ENCODE data around the gene NOXA1. TPM values are rescaled to one million over a fixed set of nuclear protein-coding genes. Genes with fewer than 3 reads are reported as not detected.

Gene NOXA1, protein sequence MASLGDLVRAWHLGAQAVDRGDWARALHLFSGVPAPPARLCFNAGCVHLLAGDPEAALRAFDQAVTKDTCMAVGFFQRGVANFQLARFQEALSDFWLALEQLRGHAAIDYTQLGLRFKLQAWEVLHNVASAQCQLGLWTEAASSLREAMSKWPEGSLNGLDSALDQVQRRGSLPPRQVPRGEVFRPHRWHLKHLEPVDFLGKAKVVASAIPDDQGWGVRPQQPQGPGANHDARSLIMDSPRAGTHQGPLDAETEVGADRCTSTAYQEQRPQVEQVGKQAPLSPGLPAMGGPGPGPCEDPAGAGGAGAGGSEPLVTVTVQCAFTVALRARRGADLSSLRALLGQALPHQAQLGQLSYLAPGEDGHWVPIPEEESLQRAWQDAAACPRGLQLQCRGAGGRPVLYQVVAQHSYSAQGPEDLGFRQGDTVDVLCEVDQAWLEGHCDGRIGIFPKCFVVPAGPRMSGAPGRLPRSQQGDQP
- polyA plus RNA-seq (2011; rRNA removed): 0.20 and 0.32 TPM in 2 replicates
- not detected in 2 replicates for polyA minus RNA-seq (2011; rRNA and poly(A)+ RNA removed)

DNA sequence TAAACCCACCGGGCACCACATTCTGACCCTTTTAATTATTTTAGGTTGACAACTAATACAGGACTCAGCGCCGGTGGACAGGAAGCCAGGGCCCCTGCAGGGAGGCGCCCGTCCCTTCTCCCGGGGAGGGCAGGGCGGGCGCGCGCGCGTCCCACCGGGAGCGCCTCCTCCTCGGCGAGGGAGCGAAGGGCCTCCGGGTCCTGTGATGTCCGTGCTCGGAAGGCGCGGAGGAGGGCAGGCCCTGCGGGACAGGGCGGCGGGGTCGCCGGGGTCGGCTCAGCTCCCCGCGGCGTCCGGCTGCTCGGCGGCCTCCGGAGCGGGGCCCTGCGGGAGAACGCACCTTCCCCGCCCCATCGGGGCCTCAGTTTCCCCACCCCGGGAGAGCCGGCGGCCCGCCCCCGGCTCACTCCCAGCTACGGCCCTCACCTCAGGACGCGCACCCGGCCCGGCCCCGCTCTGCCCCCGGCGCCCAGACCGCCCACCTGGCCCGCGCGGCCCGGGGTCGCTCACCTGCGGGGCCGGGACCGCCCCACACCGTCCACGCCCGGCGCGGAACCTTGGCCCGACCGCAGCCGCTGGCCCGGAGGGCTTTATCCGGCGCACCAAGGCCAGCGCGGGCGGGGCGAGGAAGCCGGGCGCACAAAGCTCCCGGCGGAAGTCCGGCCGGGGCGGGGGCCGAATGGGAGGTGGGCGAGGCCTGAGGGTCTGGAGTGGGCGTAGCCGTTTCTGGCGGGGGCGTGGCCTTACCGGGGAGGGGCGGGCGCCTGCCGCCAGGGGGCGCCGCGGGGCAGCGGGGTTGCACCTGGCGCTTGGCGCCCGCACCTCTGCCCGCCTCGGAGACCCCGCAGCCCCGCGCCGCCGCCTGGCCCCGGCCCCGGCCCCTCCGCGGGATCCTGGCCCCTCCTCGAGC, at the start of gene NOXA1, which contains the start of gene EXD3:
Gene NOXA1, plus strand, starts transcription at position 790 of the 910 bp plus-strand sequence. CDS start 137 bp downstream, outside the sequence.
Gene EXD3, minus strand, starts transcription at position 559 of the 910 bp plus-strand sequence. CDS start 27,805 bp downstream, outside the sequence.
- TF ChIP-seq, protein P1, sequence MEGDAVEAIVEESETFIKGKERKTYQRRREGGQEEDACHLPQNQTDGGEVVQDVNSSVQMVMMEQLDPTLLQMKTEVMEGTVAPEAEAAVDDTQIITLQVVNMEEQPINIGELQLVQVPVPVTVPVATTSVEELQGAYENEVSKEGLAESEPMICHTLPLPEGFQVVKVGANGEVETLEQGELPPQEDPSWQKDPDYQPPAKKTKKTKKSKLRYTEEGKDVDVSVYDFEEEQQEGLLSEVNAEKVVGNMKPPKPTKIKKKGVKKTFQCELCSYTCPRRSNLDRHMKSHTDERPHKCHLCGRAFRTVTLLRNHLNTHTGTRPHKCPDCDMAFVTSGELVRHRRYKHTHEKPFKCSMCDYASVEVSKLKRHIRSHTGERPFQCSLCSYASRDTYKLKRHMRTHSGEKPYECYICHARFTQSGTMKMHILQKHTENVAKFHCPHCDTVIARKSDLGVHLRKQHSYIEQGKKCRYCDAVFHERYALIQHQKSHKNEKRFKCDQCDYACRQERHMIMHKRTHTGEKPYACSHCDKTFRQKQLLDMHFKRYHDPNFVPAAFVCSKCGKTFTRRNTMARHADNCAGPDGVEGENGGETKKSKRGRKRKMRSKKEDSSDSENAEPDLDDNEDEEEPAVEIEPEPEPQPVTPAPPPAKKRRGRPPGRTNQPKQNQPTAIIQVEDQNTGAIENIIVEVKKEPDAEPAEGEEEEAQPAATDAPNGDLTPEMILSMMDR (IDR thresholded peaks at IDR 0.05; ENCODE audit: insufficient read depth, low read depth, low read length): peak; percentile 48
- Histone ChIP-seq H3K36me3 (ENCODE audit: control insufficient read depth, insufficient read depth, low read length) (no peaks in the 10 kb centered on the region), H3K4me3 (ENCODE audit: low read depth, low read length) (peak within 1 kb of the TSS; percentile 73), H3K27me3 (ENCODE audit: control insufficient read depth, insufficient read depth, low read length) (no peaks in the 10 kb centered on the region)
- ChIA-PET POLR2A (interaction anchor here (0.5 kb wide), 1 partner anchor 48 kb away, joined by 3 read pairs; no protein-coding TSS in a partner anchor), CTCF (interaction anchor here (0.5 to 3.8 kb wide), 26 partner anchors 8 to 186 kb away, joined by 3 to 27 read pairs (median 4); partner anchors contain the start of genes ENTPD8 and TOR4A)
- peak; percentile 19 for DNase-seq (ENCODE audit: low read depth)

DNA sequence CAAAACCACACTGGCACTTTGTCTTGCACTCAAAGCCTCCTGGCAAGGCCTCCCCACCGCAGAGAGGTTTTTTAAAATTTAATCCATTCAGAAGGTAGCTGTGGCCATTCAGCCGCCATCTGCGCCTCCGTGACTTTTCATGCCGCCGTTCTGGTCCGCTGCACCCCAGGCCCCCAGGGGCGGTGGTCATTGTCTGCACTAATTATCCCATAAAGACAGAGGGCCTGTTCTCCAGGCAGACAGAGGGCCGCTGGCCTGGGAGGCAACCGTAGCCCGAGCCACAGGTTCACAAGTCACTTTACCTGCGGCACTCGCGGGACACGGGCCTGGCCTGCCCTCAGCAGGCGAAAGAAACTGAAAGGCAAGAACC, 49.6 kb upstream of the NOXA1 start:
- POLR2A ChIA-PET: no interaction called here
- no peak for DNase-seq (ENCODE audit: low read depth)
- H3K36me3 ChIP-seq (ENCODE audit: control insufficient read depth, insufficient read depth, low read length): no peaks in the 10 kb centered on the region
- no peak overlapping the region for H3K4me3 ChIP-seq (ENCODE audit: low read depth, low read length)
- TF ChIP-seq, protein P1 (IDR thresholded peaks at IDR 0.05; ENCODE audit: insufficient read depth, low read depth, low read length): no peak
- no peaks in the 10 kb centered on the region for H3K27me3 ChIP-seq (ENCODE audit: control insufficient read depth, insufficient read depth, low read length)
- CTCF ChIA-PET: no interaction called here

DNA sequence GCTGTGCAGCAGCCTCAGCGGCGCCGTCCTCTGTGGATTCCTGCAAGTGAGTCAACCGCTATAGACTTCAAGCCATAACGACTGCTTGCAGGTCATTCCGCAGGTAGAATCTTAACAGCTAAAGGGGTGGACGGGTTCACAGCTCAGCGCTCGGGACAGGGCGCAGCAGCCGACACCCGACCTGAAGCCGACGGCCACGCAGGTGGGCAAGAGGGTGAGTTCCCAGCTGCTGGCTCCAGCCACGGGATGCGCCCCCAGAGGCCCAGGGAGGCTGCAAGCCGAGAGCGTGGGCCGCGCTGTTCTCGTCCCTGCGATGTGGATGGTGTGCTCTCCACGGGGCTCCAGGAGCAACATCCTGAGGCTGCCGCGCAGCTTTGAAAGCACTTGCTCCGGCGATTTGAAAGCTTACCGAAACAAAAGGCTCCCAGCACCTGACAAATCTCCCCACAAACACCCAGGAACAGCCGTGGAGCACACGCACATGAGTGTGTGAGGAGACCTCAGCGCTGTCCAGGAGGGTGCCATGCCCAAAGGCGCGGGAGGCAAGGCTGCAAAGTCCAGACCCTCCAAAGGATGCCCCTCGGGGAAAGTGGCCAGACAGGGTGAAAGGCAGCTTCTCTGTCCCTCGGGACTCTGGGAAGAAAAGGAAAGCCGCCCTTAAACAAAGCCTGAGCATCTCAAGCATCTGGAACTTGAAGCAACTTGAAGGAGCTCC, 48.9 kb upstream of the NOXA1 start:
- H3K4me3 ChIP-seq (ENCODE audit: low read depth, low read length): no peak overlapping the region
- DNase-seq (ENCODE audit: low read depth): no peak
- TF ChIP-seq, protein P1 (IDR thresholded peaks at IDR 0.05; ENCODE audit: insufficient read depth, low read depth, low read length): no peak
- ChIA-PET POLR2A (no interaction called here), CTCF (interaction anchor here (0.7 kb wide), 1 partner anchor 22 kb away, joined by 3 read pairs; no protein-coding TSS in a partner anchor)
- H3K27me3 ChIP-seq (ENCODE audit: control insufficient read depth, insufficient read depth, low read length): no peaks in the 10 kb centered on the region
- H3K36me3 ChIP-seq (ENCODE audit: control insufficient read depth, insufficient read depth, low read length): no peaks in the 10 kb centered on the region

DNA sequence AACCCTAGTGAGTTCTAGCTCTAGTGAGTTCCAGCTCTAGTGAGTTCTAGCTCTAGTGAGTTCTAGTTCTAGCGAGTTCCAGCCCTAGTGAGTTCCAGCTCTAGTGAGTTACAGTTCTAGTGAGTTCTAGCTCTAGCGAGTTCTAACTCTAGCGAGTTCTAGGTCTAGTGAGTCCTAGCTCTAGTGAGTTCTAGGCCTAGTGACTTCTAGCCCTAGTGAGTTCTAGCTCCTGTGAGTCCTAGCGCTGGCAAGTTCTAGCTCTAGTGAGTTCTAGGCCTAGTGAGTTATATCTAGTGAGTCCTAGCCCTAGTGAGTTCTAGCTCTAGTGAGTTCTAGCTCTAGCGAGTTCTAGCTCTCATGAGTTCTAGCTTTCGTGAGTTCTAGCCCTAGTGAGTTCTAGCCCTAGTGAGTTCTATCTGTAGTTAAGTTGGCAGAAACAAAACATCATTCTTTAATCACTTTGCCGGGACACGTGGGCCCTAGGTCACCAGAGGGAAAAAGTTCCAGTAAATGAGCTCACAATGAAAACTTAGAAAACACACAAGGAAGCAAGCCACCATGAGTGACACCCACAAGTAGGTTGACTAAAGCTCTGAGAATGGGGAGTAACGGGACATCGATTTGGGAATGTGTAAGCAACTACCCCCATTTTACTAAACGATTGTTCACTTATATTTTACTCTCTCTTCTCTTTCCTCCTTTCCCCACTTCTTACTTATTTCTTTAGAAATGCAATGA, 47.7 kb upstream of the NOXA1 start:
- Histone ChIP-seq H3K4me3 (ENCODE audit: low read depth, low read length) (no peak overlapping the region), H3K27me3 (ENCODE audit: control insufficient read depth, insufficient read depth, low read length) (no peaks in the 10 kb centered on the region), H3K36me3 (ENCODE audit: control insufficient read depth, insufficient read depth, low read length) (no peaks in the 10 kb centered on the region)
- TF ChIP-seq, protein P1 (IDR thresholded peaks at IDR 0.05; ENCODE audit: insufficient read depth, low read depth, low read length): no peak
- ChIA-PET CTCF (interaction anchor here (0.7 kb wide), 1 partner anchor 21 kb away, joined by 3 read pairs; no protein-coding TSS in a partner anchor), POLR2A (no interaction called here)
- DNase-seq (ENCODE audit: low read depth): no peak

Measured in BJ (cell line).